IMR-90 (cell line): Measurements from ENCODE around the gene PRKN. TPM values are rescaled to one million over a fixed set of nuclear protein-coding genes. Genes with fewer than 3 reads are reported as not detected.

Experiments used
- ATAC-seq: fragments of 200-7000 bp; cut with Tn5 transposase; 2 replicates; pipeline ENCODE4 v1.9.1; 2020; ENCODE audit warnings: low read depth, mild to moderate bottlenecking, moderate library complexity
- BruUV-seq: library from RNA; stranded (reverse); fragments of 400-500 nt; replicated peaks from 2 replicates; lab custom pipeline; 2021; lab: Mats Ljungman, UMichigan
- CTCF ChIA-PET: fragments of 300-600 bp; formaldehyde crosslinking; extraction: SDS; loops from one replicate; lab custom pipeline; 2021; ENCODE audit warnings: antibody characterized with exemption; lab: Yijun Ruan, JAX
- POLR2A ChIA-PET: fragments of 300-600 bp; sonication (Branson Sonifier 250); formaldehyde crosslinking; loops from one replicate; lab custom pipeline; 2022; ENCODE audit warnings: antibody characterized with exemption; ENCODE audit not compliant: unreplicated experiment; lab: Charles Lee
- DNase-seq: peaks from one replicate; pipeline ENCODE4 v3.0.0; 2013
- H2AFZ ChIP-seq: replicated peaks from 2 replicates; pipeline ENCODE3; 2013; ENCODE audit warnings: low read length, mild to moderate bottlenecking; ENCODE audit not compliant: poor library complexity
- H2AK5ac ChIP-seq: 2 replicates; pipeline ENCODE4 v1.6.1; 2013; ENCODE audit warnings: low read depth, low read length, inconsistent platforms
- H2AK9ac ChIP-seq: replicated peaks from 2 replicates; pipeline ENCODE3; 2013; ENCODE audit warnings: mild to moderate bottlenecking, low read depth, low read length, moderate library complexity; ENCODE audit not compliant: poor library complexity
- H2BK120ac ChIP-seq: 2 replicates; pipeline ENCODE4 v1.6.1; 2013; ENCODE audit warnings: low read depth, low read length, inconsistent platforms
- H2BK15ac ChIP-seq: 3 replicates; pipeline ENCODE4 v1.6.1; 2013; ENCODE audit warnings: low read depth, low read length, inconsistent platforms
- H2BK20ac ChIP-seq: 2 replicates; pipeline ENCODE4 v1.6.1; 2013; ENCODE audit warnings: low read depth, mild to moderate bottlenecking, inconsistent platforms, low read length, moderate library complexity
- H2BK5ac ChIP-seq: 2 replicates; pipeline ENCODE4 v1.6.1; 2013; ENCODE audit warnings: mild to moderate bottlenecking, low read depth, low read length, inconsistent platforms; ENCODE audit not compliant: poor library complexity, severe bottlenecking
- H3K14ac ChIP-seq: replicated peaks from 2 replicates; pipeline ENCODE4 v1.6.1; 2013; ENCODE audit warnings: low read depth, low read length, inconsistent platforms
- H3K18ac ChIP-seq: 2 replicates; pipeline ENCODE4 v1.6.1; 2013; ENCODE audit warnings: low read depth, low read length, control low read depth
- H3K23ac ChIP-seq: 2 replicates; pipeline ENCODE4 v1.6.1; 2013; ENCODE audit warnings: low read depth, low read length, inconsistent platforms
- H3K27ac ChIP-seq: 2 replicates; pipeline ENCODE4 v1.5.1; 2013; ENCODE audit warnings: mild to moderate bottlenecking, control low read depth, low read length; ENCODE audit not compliant: insufficient read depth
- H3K27me3 ChIP-seq: 2 replicates; pipeline ENCODE4 v1.6.1; 2013; ENCODE audit warnings: low read length; ENCODE audit not compliant: control insufficient read depth, insufficient read depth
- H3K36me3 ChIP-seq: 2 replicates; pipeline ENCODE4 v1.6.1; 2013; ENCODE audit warnings: low read length, mixed read lengths; ENCODE audit not compliant: control insufficient read depth, insufficient read depth
- H3K4ac ChIP-seq: 2 replicates; pipeline ENCODE4 v1.6.1; 2013; ENCODE audit warnings: low read depth, low read length, inconsistent platforms
- H3K4me1 ChIP-seq: 2 replicates; pipeline ENCODE4 v1.6.1; 2013; ENCODE audit warnings: low read length, mixed read lengths; ENCODE audit not compliant: control insufficient read depth, insufficient read depth
- H3K4me2 ChIP-seq: 2 replicates; pipeline ENCODE4 v1.6.1; 2013; ENCODE audit warnings: low read depth, mild to moderate bottlenecking, control low read depth, low read length, moderate library complexity
- H3K4me3 ChIP-seq: 2 replicates; pipeline ENCODE4 v1.5.1; 2013; ENCODE audit warnings: low read depth, mild to moderate bottlenecking, control low read depth, low read length, moderate library complexity; ENCODE audit not compliant: insufficient read depth
- H3K56ac ChIP-seq: 2 replicates; pipeline ENCODE4 v1.6.1; 2013; ENCODE audit warnings: low read length, inconsistent platforms; ENCODE audit not compliant: insufficient read depth; ENCODE audit errors: extremely low read depth
- H3K79me1 ChIP-seq, 2 experiments: 2 replicates each; pipeline ENCODE4 v1.6.1; 2013; ENCODE audit warnings: low read length in 2 of 2, inconsistent platforms in 1 of 2, low read depth in 1 of 2
- H3K9ac ChIP-seq: 2 replicates; pipeline ENCODE4 v1.6.1; 2013; ENCODE audit warnings: low read depth, low read length, control low read depth
- H3K9me1 ChIP-seq: 2 replicates; pipeline ENCODE4 v1.6.1; 2013; ENCODE audit warnings: low read length, inconsistent platforms; ENCODE audit not compliant: insufficient read depth
- H3K9me3 ChIP-seq: 2 replicates; pipeline ENCODE4 v1.6.1; 2013; ENCODE audit warnings: low read length; ENCODE audit not compliant: control insufficient read depth, insufficient read depth
- H4K20me1 ChIP-seq: 2 replicates; pipeline ENCODE4 v1.6.1; 2013; ENCODE audit warnings: low read length, inconsistent platforms; ENCODE audit not compliant: insufficient read depth
- H4K5ac ChIP-seq: 2 replicates; pipeline ENCODE4 v1.6.1; 2013; ENCODE audit warnings: mild to moderate bottlenecking, low read depth, low read length, control low read depth
- H4K8ac ChIP-seq, 2 experiments: 2 replicates each; pipeline ENCODE4 v1.6.1; 2013; ENCODE audit warnings: low read depth in 2 of 2, low read length in 2 of 2, control low read depth in 1 of 2, inconsistent platforms in 1 of 2
- H4K91ac ChIP-seq: 2 replicates; pipeline ENCODE4 v1.6.1; 2013; ENCODE audit warnings: low read depth, low read length, inconsistent platforms; ENCODE audit not compliant: insufficient read depth
- CHD1 ChIP-seq: IDR thresholded peaks from 2 replicates; pipeline ENCODE4 v1.6.1; 2012; ENCODE audit warnings: low read depth, low read length, improper control_type of control experiment
- FOS ChIP-seq: fragments of 150-350 bp; IDR thresholded peaks from 2 replicates; pipeline ENCODE4 v1.6.1; 2016; ENCODE audit warnings: low read depth, low read length
- MAFK ChIP-seq: IDR thresholded peaks from 2 replicates; pipeline ENCODE4 v1.6.1; 2012; ENCODE audit warnings: low read depth, low read length, improper control_type of control experiment
- MXI1 ChIP-seq: IDR thresholded peaks from 2 replicates; pipeline ENCODE4 v1.6.1; 2012; ENCODE audit warnings: low read depth, mild to moderate bottlenecking, low read length, moderate library complexity, borderline replicate concordance
- POLR2A ChIP-seq: IDR thresholded peaks from 2 replicates; pipeline ENCODE4 v1.6.1; 2012; ENCODE audit warnings: mild to moderate bottlenecking, low read depth, low read length
- RCOR1 ChIP-seq: IDR thresholded peaks from 2 replicates; pipeline ENCODE4 v1.6.1; 2012; ENCODE audit warnings: mild to moderate bottlenecking, low read length, improper control_type of control experiment; ENCODE audit not compliant: insufficient replicate concordance
- RFX5 ChIP-seq: IDR thresholded peaks from 2 replicates; pipeline ENCODE4 v1.8.0; 2012; ENCODE audit warnings: low read depth, mild to moderate bottlenecking, low read length, moderate library complexity
- SMC3 ChIP-seq: fragments of 150-350 bp; IDR thresholded peaks from 2 replicates; pipeline ENCODE4 v1.6.1; 2016; ENCODE audit warnings: low read depth, mild to moderate bottlenecking, antibody characterized with exemption, low read length, moderate library complexity
- USF2 ChIP-seq: fragments of 150-350 bp; IDR thresholded peaks from 2 replicates; pipeline ENCODE4 v1.6.1; 2017; ENCODE audit warnings: mild to moderate bottlenecking, antibody characterized with exemption, low read length, low read depth
- WGBS, 2 experiments: methylation state at CpG; one replicate each; pipeline versions ENCODE4 v1.1.5 to v1.1.7; 2013; ENCODE audit warnings: missing lambda C conversion rate in 2 of 2; ENCODE audit not compliant: insufficient read length in 1 of 2; ENCODE audit errors: extremely low coverage in 2 of 2; 5-methylcytosine and 5-hydroxymethylcytosine counted together
- dilution Hi-C: fragments of 300-500 bp; cut with HindIII; formaldehyde crosslinking; loops from one replicate; pipeline ENCODE4 v1.14.3; 2018; ENCODE audit warnings: low sequenced_read_pairs; ENCODE audit not compliant: unreplicated experiment
- in situ Hi-C: fragments of 300-500 bp; cut with MboI; formaldehyde crosslinking; loops from 3 replicates; pipeline ENCODE4 v1.14.3; 2019; ENCODE audit warnings: low sequenced_read_pairs, inconsistent platforms, mixed read lengths
- intact Hi-C: fragments of 100-400 bp; cut with micrococcal nuclease; formaldehyde crosslinking; loops from 2 replicates; pipeline ENCODE4 v1.10.0; 2022
- polyA plus RNA-seq, 3 experiments: library from polyadenylated mRNA; depleted of rRNA; stranded (reverse); fragments of >200 nt; gene quantifications; 2 replicates each; pipeline ENCODE4 v1.2.3, GENCODE V29; 2012; ENCODE audit warnings: low replicate concordance in 1 of 3
- total RNA-seq: library from RNA; depleted of rRNA; stranded (reverse); fragments of >200 nt; gene quantifications from 2 replicates; pipeline ENCODE4 v1.2.3, GENCODE V29; 2012

PRKN gene
- total and polyA plus RNA-seq, 2 of the 4 experiments (the other 2 are of a cell fraction), result 0.15 to 0.18 TPM

GRCh38 chr6:162140251-162140852 is 587.2 kb downstream of the PRKN start:
- 35% methylated on average over 2 of the region's 7 CpGs; no CpG with 5 or more reads in 1 of the 2 experiments for WGBS, 2 experiments
- CTCF ChIA-PET, result no interaction called here
- BruUV-seq, result no TSS peak
- no peak overlapping the region for H3K27ac ChIP-seq
- H3K9me3 ChIP-seq, result peaks cover 15% of the 10 kb centered on the region
- no peak overlapping the region for H4K5ac ChIP-seq
- in situ Hi-C loops (no loop called here), dilution Hi-C loops (no loop called here), intact Hi-C loops (no loop called here)
- no peaks in the 10 kb centered on the region for H3K9me1 ChIP-seq
- no peaks in the 10 kb centered on the region for H3K27me3 ChIP-seq
- H2BK20ac ChIP-seq, result no peak overlapping the region
- H3K23ac ChIP-seq, result no peak overlapping the region
- no peak overlapping the region for H2BK15ac ChIP-seq
- H3K4ac ChIP-seq, result no peak overlapping the region
- no peak overlapping the region for H2AK9ac ChIP-seq
- no peak overlapping the region for H3K9ac ChIP-seq
- H3K14ac ChIP-seq, result no peak overlapping the region
- H3K18ac ChIP-seq, result no peak overlapping the region
- H3K79me1 ChIP-seq, result no peaks in the 10 kb centered on the region
- H4K8ac ChIP-seq, result no peak overlapping the region
- H2BK5ac ChIP-seq, result no peak overlapping the region
- H3K4me1 ChIP-seq, result no peaks in the 10 kb centered on the region
- POLR2A ChIA-PET, result no interaction called here
- no peak overlapping the region for H2AK5ac ChIP-seq
- H3K4me3 ChIP-seq, result no peak overlapping the region
- no peak for DNase-seq
- H2AFZ ChIP-seq, result no peak overlapping the region
- no peak overlapping the region for H3K56ac ChIP-seq
- H4K91ac ChIP-seq, result no peak overlapping the region
- H3K36me3 ChIP-seq, result no peaks in the 10 kb centered on the region
- TF ChIP-seq RFX5, result no peak
- no peak for TF ChIP-seq SMC3
- TF ChIP-seq MAFK, result no peak
- no peak for TF ChIP-seq MXI1
- no peak for TF ChIP-seq RCOR1
- TF ChIP-seq FOS, result no peak
- no peak for TF ChIP-seq CHD1
- no peak for TF ChIP-seq POLR2A
- TF ChIP-seq USF2, result no peak
- H2BK120ac ChIP-seq, result no peak overlapping the region
- no peak for ATAC-seq
- no peak overlapping the region for H3K4me2 ChIP-seq
- no peaks in the 10 kb centered on the region for H4K20me1 ChIP-seq
